GM12864 (cell line): ENCODE data around the gene SPECC1L.

ENCODE experiments used
- DNase-seq: peaks from one replicate; pipeline ENCODE4 v3.0.0-alpha.2; 2011; ENCODE audit warnings: low read depth
- H3K4me3 ChIP-seq: 2 replicates; pipeline ENCODE4 v1.5.1; 2011; ENCODE audit warnings: mild to moderate bottlenecking, low read depth, low read length, control low read depth
- TF ChIP-seq, protein P1 (sequence below): IDR thresholded peaks from 2 replicates; pipeline ENCODE4 v1.5.1; 2011; ENCODE audit warnings: low read depth, mild to moderate bottlenecking, moderate library complexity, low read length, control low read depth, inconsistent platforms; ENCODE audit errors: missing control alignments

Gene SPECC1L

DNA sequence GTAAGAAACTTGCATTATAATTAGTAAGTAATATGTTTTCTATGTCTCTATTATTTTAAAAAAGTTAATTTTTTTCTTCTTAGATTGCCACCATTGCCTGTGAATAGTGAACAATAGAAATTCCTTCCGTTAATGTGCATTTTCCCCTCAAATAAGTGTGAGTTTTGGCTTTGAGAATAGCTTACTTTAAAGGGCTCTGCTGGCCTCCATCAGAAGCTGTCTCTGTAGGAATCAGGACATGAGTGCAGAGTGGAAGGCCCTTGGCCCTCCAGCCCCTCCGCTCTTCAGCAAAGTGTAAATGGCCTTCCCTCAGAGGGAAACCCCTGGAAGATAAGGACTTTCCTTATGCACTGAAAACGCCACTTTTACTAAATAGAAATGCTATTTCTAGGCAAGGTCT lies 132.7 kb downstream of the SPECC1L start:
- TF ChIP-seq, protein P1, sequence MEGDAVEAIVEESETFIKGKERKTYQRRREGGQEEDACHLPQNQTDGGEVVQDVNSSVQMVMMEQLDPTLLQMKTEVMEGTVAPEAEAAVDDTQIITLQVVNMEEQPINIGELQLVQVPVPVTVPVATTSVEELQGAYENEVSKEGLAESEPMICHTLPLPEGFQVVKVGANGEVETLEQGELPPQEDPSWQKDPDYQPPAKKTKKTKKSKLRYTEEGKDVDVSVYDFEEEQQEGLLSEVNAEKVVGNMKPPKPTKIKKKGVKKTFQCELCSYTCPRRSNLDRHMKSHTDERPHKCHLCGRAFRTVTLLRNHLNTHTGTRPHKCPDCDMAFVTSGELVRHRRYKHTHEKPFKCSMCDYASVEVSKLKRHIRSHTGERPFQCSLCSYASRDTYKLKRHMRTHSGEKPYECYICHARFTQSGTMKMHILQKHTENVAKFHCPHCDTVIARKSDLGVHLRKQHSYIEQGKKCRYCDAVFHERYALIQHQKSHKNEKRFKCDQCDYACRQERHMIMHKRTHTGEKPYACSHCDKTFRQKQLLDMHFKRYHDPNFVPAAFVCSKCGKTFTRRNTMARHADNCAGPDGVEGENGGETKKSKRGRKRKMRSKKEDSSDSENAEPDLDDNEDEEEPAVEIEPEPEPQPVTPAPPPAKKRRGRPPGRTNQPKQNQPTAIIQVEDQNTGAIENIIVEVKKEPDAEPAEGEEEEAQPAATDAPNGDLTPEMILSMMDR = no peak
- no peak overlapping the region for H3K4me3 ChIP-seq
- no peak for DNase-seq

DNA sequence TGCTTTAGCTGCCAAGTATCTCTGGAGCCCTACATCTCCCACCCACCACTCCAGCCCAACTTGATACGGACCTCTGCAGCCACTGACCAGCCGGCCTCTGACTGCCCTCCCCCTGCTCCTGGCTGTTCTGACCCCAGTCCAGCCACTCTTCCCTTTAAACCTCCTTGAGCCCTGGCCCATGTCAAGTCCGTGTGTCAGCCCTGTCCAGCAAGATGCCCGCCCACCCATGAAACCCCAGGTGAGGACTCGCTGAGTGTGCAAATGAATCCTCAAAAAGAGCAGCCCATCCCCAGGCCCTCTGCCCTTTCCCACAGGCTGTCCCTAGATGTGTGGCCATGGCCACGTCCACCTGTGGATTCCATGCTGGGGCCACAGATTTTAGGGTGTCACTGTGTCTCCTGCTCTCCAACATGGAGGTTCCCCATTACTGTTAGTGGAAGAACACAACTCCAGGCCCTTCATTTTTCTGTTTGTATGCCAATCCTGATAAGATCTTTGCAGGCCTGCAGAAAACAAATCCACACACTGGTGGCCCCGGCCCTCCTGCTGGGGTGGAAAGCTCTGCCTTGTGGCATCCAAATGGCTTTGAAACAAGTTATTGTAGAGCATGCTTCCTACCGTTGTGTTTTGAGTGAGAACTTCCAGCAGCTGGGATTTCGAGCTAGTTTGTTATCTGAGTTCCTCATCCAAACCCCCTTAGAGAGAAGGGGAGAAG lies 134.1 kb downstream of the SPECC1L start:
- TF ChIP-seq, protein P1 = no peak
- no peak overlapping the region for H3K4me3 ChIP-seq
- DNase-seq = no peak

DNA sequence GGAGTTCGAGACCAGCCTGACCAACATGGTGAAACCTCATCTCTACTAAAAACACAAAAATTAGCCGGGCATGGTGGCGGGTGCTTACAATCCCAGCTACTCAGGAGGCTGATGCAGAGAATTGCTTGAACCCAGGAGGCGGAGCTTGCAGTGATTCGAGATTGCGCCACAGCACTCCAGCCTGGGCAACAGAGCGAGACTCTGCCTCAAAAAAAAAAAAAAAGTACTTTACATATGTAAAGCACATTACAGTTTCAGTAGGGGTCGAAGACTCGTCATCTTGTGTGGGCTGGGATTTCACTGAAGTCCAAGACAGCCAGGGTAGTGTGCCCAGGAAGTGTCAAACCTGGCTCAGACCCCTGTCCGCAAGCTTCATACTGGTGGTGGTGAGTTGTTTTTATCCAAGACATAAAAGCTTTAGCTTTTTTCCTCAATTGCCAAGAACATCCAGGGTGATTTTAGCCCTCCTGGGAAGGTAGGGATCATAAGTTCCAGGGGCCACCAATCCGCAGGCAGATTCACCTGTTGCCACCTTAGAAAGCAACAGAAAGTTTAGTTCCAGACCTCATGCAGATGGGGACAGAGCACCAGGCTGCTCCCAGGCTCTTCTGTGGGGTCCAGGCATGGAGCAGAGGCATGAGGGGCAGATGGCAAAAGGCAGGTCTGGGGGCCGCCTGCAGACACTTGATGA lies 135.1 kb downstream of the SPECC1L start:
- no peak overlapping the region for H3K4me3 ChIP-seq
- TF ChIP-seq, protein P1 = no peak

DNA sequence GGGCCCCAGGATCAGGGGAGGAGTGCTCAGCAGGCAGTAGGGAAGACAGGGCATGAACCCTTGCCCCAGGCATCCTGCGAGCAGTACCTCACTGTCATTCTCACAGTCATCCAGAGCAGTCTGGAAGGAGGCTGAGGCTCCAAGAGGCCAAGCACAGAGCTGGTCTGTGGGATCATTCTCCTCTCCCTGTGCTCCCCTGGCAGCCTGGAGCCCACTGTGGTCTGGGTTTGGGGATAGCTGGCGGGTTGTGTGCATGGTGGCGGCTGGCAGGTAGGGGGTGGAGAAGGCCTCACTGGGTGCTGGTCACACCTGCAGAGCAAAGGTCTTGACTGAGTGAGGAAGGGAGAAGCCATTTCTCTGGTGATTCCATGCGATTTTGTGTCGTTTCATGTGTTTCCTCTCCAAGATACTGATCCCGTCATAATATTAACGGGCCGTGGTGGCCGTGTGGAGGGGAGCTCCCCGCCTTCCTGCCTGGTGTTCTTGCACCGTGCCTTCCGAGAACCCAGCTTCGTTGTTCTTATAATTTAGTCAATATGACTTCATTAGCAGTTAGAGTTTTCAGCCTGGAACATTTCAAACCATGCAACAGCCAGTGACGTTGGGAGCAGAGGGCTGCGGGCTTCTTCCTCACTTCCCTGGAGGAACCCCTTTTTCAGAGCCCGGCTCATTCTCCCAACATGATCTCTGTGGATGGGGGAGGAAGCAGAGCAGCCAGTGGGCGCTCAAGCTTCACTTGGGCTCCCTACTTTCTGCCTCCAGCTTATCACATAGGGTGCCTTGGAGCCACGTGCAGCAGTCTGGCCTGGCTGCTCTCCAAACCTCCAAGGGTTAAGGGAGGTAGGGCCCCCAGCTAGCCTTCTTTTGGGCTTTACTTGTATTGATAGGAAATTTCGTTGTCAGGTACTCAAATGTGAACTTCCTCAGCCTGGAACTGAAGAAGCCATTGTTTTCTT lies 136.0 kb downstream of the SPECC1L start:
- no peak overlapping the region for H3K4me3 ChIP-seq
- DNase-seq = no peak
- TF ChIP-seq, protein P1 = no peak

More for the DNA sequence above, 135.1 kb downstream of the SPECC1L start:
- no peak for DNase-seq

DNA sequence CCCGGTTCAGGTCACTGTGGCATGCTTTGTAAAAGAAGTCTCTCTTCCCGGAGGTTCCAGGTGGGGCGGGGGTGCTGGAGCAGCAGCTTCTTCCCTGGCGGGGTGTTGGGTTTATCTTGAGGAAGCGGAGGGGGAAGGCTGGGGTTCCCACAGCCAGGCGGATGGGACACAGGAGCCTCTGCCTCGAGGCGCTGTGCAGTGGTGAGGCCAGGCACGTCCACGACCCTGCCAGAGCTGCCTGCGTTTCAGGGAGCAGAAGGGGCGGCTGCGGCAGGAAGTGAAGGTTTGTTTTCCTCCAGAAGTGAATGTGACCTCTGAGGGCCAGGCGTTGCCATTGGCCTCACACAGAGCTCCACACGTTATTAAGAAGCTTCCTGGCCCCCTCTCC lies 136.6 kb downstream of the SPECC1L start:
- no peak overlapping the region for H3K4me3 ChIP-seq
- DNase-seq = no peak
- TF ChIP-seq, protein P1 = no peak

DNA sequence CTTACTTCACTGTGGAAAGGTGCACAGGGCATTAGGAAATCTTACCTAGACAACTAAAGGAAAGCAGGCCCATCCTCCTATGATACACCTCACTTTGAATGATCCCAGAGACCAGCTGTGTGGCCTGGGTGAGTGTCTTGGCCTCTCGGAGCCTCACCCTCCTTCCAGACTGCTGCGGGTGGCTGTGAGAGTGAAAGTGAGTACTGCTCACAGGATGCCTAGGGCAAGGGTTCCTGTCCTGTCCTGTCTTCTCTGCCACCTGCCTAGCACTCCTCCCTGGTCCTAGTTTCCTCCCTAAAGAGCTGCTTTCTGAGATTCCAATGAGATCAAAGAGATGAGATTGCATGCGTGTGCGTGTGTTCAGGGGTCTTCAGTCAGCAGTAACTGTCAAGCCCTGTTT lies 137.3 kb downstream of the SPECC1L start:
- H3K4me3 ChIP-seq = no peak overlapping the region
- TF ChIP-seq, protein P1 = no peak

More for the DNA sequence above, 137.3 kb downstream of the SPECC1L start:
- no peak for DNase-seq
